Measurements from ENCODE around the gene GLCE.
"Not testable (repeated sequence)": the region's sequence is repeated elsewhere in the genome, so short reads cannot be mapped to it uniquely, and the experiment has no call there.

GLCE gene

GRCh38 chr15:69159805-69160140 is 662 bp upstream of the GLCE start:
- DNase-seq (ENCODE audit: low spot score), result no peak

- DNase-seq (ENCODE audit: low spot score), result peak; percentile 58
Measured at GRCh38 chr15:69161079-69161877, 843 bp downstream of the GLCE start.

- DNase-seq (ENCODE audit: low spot score), result no peak
Measured at GRCh38 chr15:69161878-69162213, 1.4 kb downstream of the GLCE start.

- DNase-seq (ENCODE audit: low spot score), result no peak
Measured at GRCh38 chr15:69163141-69163669, 2.8 kb downstream of the GLCE start.

- DNase-seq (ENCODE audit: low spot score), result peak; percentile 62
Measured at GRCh38 chr15:69164807-69165636, 4.6 kb downstream of the GLCE start.

- DNase-seq (ENCODE audit: low spot score), result no peak
Measured at GRCh38 chr15:69165637-69166025, 5.2 kb downstream of the GLCE start.

GRCh38 chr15:69167218-69167846 is 6.9 kb downstream of the GLCE start:
- no peak for DNase-seq (ENCODE audit: low spot score)

GRCh38 chr15:69168361-69168760 is 7.9 kb downstream of the GLCE start:
- DNase-seq (ENCODE audit: low spot score), result not testable (repeated sequence)

- DNase-seq (ENCODE audit: low spot score), result not testable (repeated sequence)
Measured at GRCh38 chr15:69169540-69169939, 9.1 kb downstream of the GLCE start.

- no peak for DNase-seq (ENCODE audit: low spot score)
Measured at GRCh38 chr15:69170597-69170996, 10.2 kb downstream of the GLCE start.

- DNase-seq (ENCODE audit: low spot score), result no peak
Measured at GRCh38 chr15:69172847-69173246, 12.4 kb downstream of the GLCE start.

GRCh38 chr15:69175536-69175935 is 15.1 kb downstream of the GLCE start:
- DNase-seq (ENCODE audit: low spot score), result no peak

GRCh38 chr15:69181424-69181823 is 21.0 kb downstream of the GLCE start:
- DNase-seq (ENCODE audit: low spot score), result no peak

GRCh38 chr15:69185216-69185615 is 24.8 kb downstream of the GLCE start:
- no peak for DNase-seq (ENCODE audit: low spot score)

GRCh38 chr15:69185706-69186105 is 25.3 kb downstream of the GLCE start:
- DNase-seq (ENCODE audit: low spot score), result no peak

GRCh38 chr15:69189157-69189556 is 28.7 kb downstream of the GLCE start:
- no peak for DNase-seq (ENCODE audit: low spot score)

GRCh38 chr15:69190091-69190490 is 29.7 kb downstream of the GLCE start:
- no peak for DNase-seq (ENCODE audit: low spot score)

GRCh38 chr15:69190504-69190903 is 30.1 kb downstream of the GLCE start:
- DNase-seq (ENCODE audit: low spot score), result no peak

- no peak for DNase-seq (ENCODE audit: low spot score)
Measured at GRCh38 chr15:69194025-69194827, 33.8 kb downstream of the GLCE start.

- DNase-seq (ENCODE audit: low spot score), result no peak
Measured at GRCh38 chr15:69194854-69195253, 34.4 kb downstream of the GLCE start.

GRCh38 chr15:69200832-69201745 is 40.7 kb downstream of the GLCE start:
- no peak for DNase-seq (ENCODE audit: low spot score)

Data from RKO (cell line).